Measurements from ENCODE around the gene RPIA. TPM values are rescaled to one million over a fixed set of nuclear protein-coding genes. Genes with fewer than 3 reads are reported as not detected.

RPIA gene
- total and polyA plus RNA-seq, 10 donors: 11.3 to 43.2 (median 25.2) TPM

GRCh38 chr2:88698027-88698413, 6.5 kb downstream of the RPIA start:
- no peak for TF ChIP-seq POLR2AphosphoS5 (IDR thresholded peaks at IDR 0.05)
- Histone ChIP-seq H3K4me3 (no peak overlapping the region), H3K27me3 (replicated peaks in 1 of 7) (no peaks in the 10 kb centered on the region), H3K36me3 (peaks cover 0 to 48% (median 21%) of the 10 kb centered on the region in 6 donors), H3K27ac (peak overlapping the region in 3 of 8 donors; percentile 6 to 46 (median 8)), H3K9me3 (no peaks in the 10 kb centered on the region), H3K4me1 (peaks cover 0 to 47% (median 11%) of the 10 kb centered on the region in 6 donors)
- DNase-seq: no peak
- intact Hi-C loops (cut with DNase I; ENCODE audit: low total_unique reads): no loop called here
- WGBS, 5 donors: 60 to 94% (median 81%) methylated on average over 2 of the region's 2 CpGs

DNA sequence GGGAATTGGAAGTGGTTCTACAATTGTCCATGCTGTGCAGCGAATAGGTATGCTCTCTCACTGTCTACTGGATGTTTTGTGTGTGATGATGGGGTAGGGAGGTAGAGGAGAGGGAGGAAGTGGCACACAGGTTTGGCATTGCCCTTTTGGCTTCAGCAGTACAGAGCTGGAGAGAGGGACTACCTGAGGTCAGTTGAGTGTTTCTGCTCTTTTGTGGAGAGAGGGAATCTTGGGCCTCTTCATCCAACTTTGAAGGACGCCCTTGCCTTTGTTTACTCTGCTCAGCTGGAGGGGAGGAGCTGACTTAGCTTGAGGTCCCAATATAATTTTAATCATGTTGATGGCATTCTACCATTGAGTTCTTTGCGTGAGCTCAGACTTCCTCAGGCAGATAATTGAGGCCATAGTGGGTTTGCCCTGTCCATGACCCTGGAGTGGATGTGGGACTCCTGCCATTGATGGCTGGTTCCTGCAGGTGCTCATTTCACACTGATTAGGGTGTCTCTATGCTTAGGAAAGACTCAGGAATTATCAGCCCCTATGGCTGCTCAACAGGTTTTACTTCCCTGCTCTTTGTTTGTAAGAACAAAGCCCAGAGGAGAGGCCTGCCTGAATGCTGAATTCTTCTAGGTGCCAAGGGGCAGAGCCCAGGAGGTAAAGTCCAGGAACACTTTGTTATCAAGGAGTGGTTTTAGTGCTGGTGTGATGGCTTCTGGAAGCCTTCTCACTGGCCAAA, 7.2 kb downstream of the RPIA start:
- TF ChIP-seq POLR2A (IDR thresholded peaks at IDR 0.05) (no peak), POLR2AphosphoS5 (IDR thresholded peaks at IDR 0.05) (no peak), CTCF (IDR thresholded peaks at IDR 0.05 in 8 of 11, conservative IDR thresholded peaks at IDR 0.05 in 3 of 11) (no peak)
- peaks cover 0 to 40% (median 6%) of the 10 kb centered on the region in 6 donors for H3K4me1 ChIP-seq
- no peak overlapping the region for H3K4me3 ChIP-seq
- intact Hi-C loops (cut with DNase I; ENCODE audit: low total_unique reads): no loop called here
- H3K9me3 ChIP-seq: no peaks in the 10 kb centered on the region
- peaks cover 0 to 55% (median 24%) of the 10 kb centered on the region in 6 donors for H3K36me3 ChIP-seq
- peak overlapping the region in 2 of 8 donors; percentile 3 to 46 for H3K27ac ChIP-seq
- 88 to 94% (median 92%) methylated on average over 3 of the region's 3 CpGs for WGBS, 5 donors
- DNase-seq: no peak
- no peaks in the 10 kb centered on the region for H3K27me3 ChIP-seq (replicated peaks in 1 of 7)

DNA sequence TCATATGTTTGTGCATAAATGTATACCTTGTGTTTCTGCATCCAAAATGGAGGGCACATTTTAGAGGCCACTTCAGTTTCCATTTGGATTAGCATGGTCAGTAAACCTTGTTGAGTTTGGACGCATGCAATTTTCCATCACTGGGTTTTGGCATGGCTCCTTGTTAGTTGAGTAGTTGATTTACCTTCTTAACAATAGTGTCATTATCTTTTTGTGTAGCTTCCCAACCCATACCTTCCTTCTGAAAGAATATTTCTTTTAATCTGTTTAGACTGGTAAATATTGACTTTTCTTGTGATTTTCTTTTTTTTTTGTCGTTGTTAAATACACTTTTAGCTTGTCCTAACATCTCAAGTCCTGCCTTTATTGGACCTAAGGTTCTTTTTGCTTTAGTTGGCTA, 15.5 kb downstream of the RPIA start:
- H3K4me3 ChIP-seq: no peak overlapping the region
- no peak for TF ChIP-seq POLR2A (IDR thresholded peaks at IDR 0.05)
- no peak for TF ChIP-seq POLR2AphosphoS5 (IDR thresholded peaks at IDR 0.05)
- TF ChIP-seq CTCF (IDR thresholded peaks at IDR 0.05 in 8 of 11, conservative IDR thresholded peaks at IDR 0.05 in 3 of 11): no peak
- intact Hi-C loops (cut with DNase I; ENCODE audit: low total_unique reads): no loop called here
- H3K36me3 ChIP-seq: peaks cover 0 to 33% (median 17%) of the 10 kb centered on the region in 6 donors
- H3K4me1 ChIP-seq: no peaks in the 10 kb centered on the region
- no peak for DNase-seq
- H3K9me3 ChIP-seq: peaks cover 0 to 8% (median 2%) of the 10 kb centered on the region in 8 donors
- H3K27me3 ChIP-seq (replicated peaks in 1 of 7): no peaks in the 10 kb centered on the region
- H3K27ac ChIP-seq: no peak overlapping the region
- 97 to 98% (median 97%) methylated on average over 2 of the region's 2 CpGs for WGBS, 5 donors

GRCh38 chr2:88709181-88709631, 17.7 kb downstream of the RPIA start:
- no peaks in the 10 kb centered on the region for H3K4me1 ChIP-seq
- peaks cover 0 to 25% (median under 1%) of the 10 kb centered on the region in 6 donors for H3K36me3 ChIP-seq
- TF ChIP-seq CTCF (IDR thresholded peaks at IDR 0.05 in 8 of 11, conservative IDR thresholded peaks at IDR 0.05 in 3 of 11) (no peak), POLR2AphosphoS5 (IDR thresholded peaks at IDR 0.05) (no peak), POLR2A (IDR thresholded peaks at IDR 0.05) (no peak)
- H3K27me3 ChIP-seq (replicated peaks in 1 of 7): no peaks in the 10 kb centered on the region
- 92 to 98% (median 97%) methylated on average over 4 of the region's 4 CpGs for WGBS, 5 donors
- no peak for DNase-seq
- H3K4me3 ChIP-seq: no peak overlapping the region
- no peak overlapping the region for H3K27ac ChIP-seq
- H3K9me3 ChIP-seq: peaks cover 0 to 8% (median 2%) of the 10 kb centered on the region in 8 donors
- intact Hi-C loops (cut with DNase I; ENCODE audit: low total_unique reads): no loop called here
